ENCODE data around the gene MALSU1. TPM values are rescaled to one million over a fixed set of nuclear protein-coding genes. Genes with fewer than 3 reads are reported as not detected.

The MALSU1 gene
- total and polyA plus RNA-seq, 2 of the 13 experiments (the other 11 are each of a cell fraction or from before 2014, with no cell fraction given): 72.0 to 141 TPM

DNA sequence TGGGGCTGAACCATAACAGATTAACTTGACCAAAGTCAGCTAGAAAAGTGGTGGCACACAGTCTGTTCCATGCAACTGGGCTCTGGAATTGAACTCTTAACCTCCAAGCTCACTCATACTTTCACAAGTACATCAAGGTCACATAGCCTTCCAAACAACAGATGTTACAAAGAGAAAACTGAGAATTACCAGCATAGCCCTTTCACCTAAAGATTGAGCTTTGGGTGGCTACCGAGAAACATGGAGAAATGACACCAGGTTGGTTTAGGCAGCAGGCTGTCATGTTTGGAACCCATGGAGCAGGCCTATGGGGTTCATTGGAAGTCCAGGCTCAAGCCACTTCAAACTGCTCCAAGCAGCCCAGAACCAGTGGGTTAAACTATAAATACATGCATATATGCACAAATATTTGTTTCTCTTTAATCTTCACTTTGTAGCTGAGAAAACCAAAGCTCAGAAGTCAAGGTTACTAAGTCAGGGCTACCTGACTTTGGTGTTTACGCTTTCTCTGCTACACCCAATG is 59.1 kb downstream of the MALSU1 start (continued):
- TF ChIP-seq AHR (CRISPR knock-in tag; IDR thresholded peaks at IDR 0.05): no peak
- TF ChIP-seq, protein P1, sequence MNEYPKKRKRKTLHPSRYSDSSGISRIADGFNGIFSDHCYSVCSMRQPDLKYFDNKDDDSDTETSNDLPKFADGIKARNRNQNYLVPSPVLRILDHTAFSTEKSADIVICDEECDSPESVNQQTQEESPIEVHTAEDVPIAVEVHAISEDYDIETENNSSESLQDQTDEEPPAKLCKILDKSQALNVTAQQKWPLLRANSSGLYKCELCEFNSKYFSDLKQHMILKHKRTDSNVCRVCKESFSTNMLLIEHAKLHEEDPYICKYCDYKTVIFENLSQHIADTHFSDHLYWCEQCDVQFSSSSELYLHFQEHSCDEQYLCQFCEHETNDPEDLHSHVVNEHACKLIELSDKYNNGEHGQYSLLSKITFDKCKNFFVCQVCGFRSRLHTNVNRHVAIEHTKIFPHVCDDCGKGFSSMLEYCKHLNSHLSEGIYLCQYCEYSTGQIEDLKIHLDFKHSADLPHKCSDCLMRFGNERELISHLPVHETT (CRISPR knock-in tag; conservative IDR thresholded peaks at IDR 0.05): no peak
- no peak for TF ChIP-seq RAD21 (CRISPR knock-in tag; IDR thresholded peaks at IDR 0.05)
- no peak for TF ChIP-seq U2AF1 (optimal IDR thresholded peaks at IDR 0.05; ENCODE audit: low read depth, low read length)
- TF ChIP-seq ZBTB20 (CRISPR knock-in tag; IDR thresholded peaks at IDR 0.05; ENCODE audit: borderline replicate concordance, low read depth): peak; percentile 58; the same call in 1 of the 2 replicates
- TF ChIP-seq SNRNP70 (IDR thresholded peaks at IDR 0.05; ENCODE audit: low read depth, low read length): no peak
- TF ChIP-seq, protein P2, sequence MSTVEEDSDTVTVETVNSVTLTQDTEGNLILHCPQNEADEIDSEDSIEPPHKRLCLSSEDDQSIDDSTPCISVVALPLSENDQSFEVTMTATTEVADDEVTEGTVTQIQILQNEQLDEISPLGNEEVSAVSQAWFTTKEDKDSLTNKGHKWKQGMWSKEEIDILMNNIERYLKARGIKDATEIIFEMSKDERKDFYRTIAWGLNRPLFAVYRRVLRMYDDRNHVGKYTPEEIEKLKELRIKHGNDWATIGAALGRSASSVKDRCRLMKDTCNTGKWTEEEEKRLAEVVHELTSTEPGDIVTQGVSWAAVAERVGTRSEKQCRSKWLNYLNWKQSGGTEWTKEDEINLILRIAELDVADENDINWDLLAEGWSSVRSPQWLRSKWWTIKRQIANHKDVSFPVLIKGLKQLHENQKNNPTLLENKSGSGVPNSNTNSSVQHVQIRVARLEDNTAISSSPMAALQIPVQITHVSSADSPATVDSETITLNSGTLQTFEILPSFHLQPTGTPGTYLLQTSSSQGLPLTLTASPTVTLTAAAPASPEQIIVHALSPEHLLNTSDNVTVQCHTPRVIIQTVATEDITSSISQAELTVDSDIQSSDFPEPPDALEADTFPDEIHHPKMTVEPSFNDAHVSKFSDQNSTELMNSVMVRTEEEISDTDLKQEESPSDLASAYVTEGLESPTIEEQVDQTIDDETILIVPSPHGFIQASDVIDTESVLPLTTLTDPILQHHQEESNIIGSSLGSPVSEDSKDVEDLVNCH (CRISPR knock-in tag; IDR thresholded peaks at IDR 0.05): no peak
- TF ChIP-seq ZNF670 (CRISPR knock-in tag; IDR thresholded peaks at IDR 0.05; ENCODE audit: borderline replicate concordance): no peak
- TF ChIP-seq ZNF850 (CRISPR knock-in tag; conservative IDR thresholded peaks at IDR 0.05): no peak
- TF ChIP-seq, protein P3, sequence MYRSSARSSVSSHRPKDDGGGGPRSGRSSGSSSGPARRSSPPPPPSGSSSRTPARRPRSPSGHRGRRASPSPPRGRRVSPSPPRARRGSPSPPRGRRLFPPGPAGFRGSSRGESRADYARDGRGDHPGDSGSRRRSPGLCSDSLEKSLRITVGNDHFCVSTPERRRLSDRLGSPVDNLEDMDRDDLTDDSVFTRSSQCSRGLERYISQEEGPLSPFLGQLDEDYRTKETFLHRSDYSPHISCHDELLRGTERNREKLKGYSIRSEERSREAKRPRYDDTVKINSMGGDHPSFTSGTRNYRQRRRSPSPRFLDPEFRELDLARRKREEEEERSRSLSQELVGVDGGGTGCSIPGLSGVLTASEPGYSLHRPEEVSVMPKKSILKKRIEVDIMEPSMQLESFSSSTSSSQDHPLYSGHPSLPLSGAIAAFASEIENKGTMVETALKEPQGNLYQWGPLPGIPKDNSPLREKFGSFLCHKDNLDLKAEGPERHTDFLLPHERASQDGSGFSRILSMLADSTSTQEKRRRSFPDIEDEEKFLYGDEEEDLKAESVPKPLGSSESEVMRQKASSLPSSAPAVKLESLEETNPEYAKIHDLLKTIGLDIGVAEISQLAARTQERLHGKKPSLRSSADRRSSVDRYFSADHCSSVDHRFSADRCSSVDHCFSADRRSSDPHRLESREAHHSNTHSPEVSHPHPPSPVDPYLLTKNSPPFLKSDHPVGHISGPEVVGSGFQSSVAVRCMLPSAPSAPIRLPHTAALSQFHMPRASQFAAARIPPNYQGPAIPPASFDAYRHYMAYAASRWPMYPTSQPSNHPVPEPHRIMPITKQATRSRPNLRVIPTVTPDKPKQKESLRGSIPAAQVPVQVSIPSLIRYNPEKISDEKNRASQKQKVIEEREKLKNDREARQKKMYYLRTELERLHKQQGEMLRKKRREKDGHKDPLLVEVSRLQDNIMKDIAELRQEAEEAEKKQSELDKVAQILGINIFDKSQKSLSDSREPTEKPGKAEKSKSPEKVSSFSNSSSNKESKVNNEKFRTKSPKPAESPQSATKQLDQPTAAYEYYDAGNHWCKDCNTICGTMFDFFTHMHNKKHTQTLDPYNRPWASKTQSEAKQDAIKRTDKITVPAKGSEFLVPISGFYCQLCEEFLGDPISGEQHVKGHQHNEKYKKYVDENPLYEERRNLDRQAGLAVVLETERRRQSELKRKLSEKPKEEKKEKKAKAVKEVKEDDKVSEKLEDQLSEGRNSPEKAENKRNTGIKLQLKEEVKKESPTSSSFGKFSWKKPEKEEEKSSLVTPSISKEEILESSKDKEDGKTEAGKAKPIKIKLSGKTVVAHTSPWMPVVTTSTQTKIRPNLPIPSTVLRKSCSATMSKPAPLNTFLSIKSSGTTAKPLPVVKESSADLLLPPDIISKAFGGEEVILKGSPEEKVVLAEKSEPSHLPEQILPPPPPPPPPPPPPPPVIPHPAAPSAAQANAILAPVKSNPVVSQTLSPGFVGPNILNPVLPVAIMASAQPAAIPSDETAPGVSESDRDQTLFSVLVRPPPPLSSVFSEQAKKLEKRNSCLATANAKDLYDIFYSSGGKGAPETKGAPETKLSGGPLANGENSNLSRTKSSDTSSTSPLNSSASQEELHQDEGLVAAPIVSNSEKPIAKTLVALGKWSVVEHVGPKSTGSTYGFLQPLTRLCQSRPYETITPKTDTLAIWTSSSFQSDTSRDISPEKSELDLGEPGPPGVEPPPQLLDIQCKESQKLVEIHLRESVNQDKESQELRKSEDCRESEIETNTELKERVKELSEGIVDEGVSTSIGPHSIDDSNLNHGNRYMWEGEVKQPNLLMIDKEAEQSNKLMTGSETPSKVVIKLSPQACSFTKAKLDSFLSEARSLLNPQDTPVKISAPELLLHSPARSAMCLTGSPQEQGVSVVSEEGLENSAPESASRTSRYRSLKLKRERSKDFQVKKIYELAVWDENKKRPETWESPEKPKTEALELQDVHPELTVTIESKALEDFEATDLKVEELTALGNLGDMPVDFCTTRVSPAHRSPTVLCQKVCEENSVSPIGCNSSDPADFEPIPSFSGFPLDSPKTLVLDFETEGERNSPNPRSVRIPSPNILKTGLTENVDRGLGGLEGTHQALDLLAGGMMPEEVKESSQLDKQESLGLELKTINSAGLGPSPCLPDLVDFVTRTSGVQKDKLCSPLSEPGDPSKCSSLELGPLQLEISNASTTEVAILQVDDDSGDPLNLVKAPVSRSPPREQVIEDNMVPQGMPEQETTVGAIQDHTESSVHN (CRISPR knock-in tag; IDR thresholded peaks at IDR 0.05): no peak
- no peak for TF ChIP-seq SMARCC2 (IDR thresholded peaks at IDR 0.05)
- TF ChIP-seq KLF13 (CRISPR knock-in tag; IDR thresholded peaks at IDR 0.05): no peak
- 0 out of 2 replicates have a peak, but pooled peaks have one; percentile 40 for TF ChIP-seq SMYD3 (CRISPR knock-in tag; IDR thresholded peaks at IDR 0.05)
- no peak for TF ChIP-seq FOSL1 (CRISPR knock-in tag; IDR thresholded peaks at IDR 0.05; ENCODE audit: borderline replicate concordance)
- TF ChIP-seq ZBTB42 (CRISPR knock-in tag; IDR thresholded peaks at IDR 0.05): no peak
- TF ChIP-seq ZNF230 (CRISPR knock-in tag; IDR thresholded peaks at IDR 0.05): no peak
- no peak for TF ChIP-seq KLF15 (CRISPR knock-in tag; IDR thresholded peaks at IDR 0.05; ENCODE audit: borderline replicate concordance)
- 0 out of 2 replicates have a peak, but pooled peaks have one; percentile 41 for TF ChIP-seq ZNF605 (CRISPR knock-in tag; IDR thresholded peaks at IDR 0.05)
- no peak for TF ChIP-seq ZNF781 (CRISPR knock-in tag; IDR thresholded peaks at IDR 0.05; ENCODE audit: borderline replicate concordance, not compliant biosample characterization)
